Activated naive CD4-positive, alpha-beta T cell treated with anti-CD3 and anti-CD28 coated beads, Interleukin-2, amount 10 ng/mL, durations not matched to agents 7 days and 5 days (primary cell): ENCODE measurements around the gene LYAR.

ENCODE experiments used
- CTCF ChIA-PET: fragments of 350-600 bp; sonication (Branson Sonifier 250); formaldehyde crosslinking; loops from one replicate; lab custom pipeline; 2021; ENCODE audit warnings: antibody characterized with exemption; lab: Charles Lee
- DNase-seq: peaks from one replicate; pipeline ENCODE4 v3.0.0-alpha.2; 2020
- H3K27ac Mint-ChIP-seq: one replicate; pipeline ENCODE4 v1.8.0; 2021; ENCODE audit warnings: mild to moderate bottlenecking, moderate library complexity, mixed read lengths
- H3K27me3 Mint-ChIP-seq: one replicate; pipeline ENCODE4 v1.8.0; 2021; ENCODE audit warnings: mild to moderate bottlenecking, mixed read lengths
- H3K36me3 Mint-ChIP-seq: one replicate; pipeline ENCODE4 v1.8.0; 2021; ENCODE audit warnings: mixed read lengths
- H3K4me1 Mint-ChIP-seq: one replicate; pipeline ENCODE4 v1.8.0; 2021; ENCODE audit warnings: mixed read lengths
- H3K4me3 Mint-ChIP-seq: one replicate; pipeline ENCODE4 v1.8.0; 2021; ENCODE audit warnings: mild to moderate bottlenecking, moderate library complexity, mixed read lengths
- H3K9me3 Mint-ChIP-seq: one replicate; pipeline ENCODE4 v1.8.0; 2021; ENCODE audit warnings: mixed read lengths

The LYAR gene

GRCh38 chr4:4323705-4324534, 34.0 kb upstream of the LYAR start:
- H3K4me3 Mint-ChIP-seq = no peak overlapping the region
- DNase-seq = no peak
- peaks cover 4% of the 10 kb centered on the region for H3K27me3 Mint-ChIP-seq
- no peak overlapping the region for H3K27ac Mint-ChIP-seq
- no peaks in the 10 kb centered on the region for H3K4me1 Mint-ChIP-seq
- no peaks in the 10 kb centered on the region for H3K9me3 Mint-ChIP-seq
- peaks cover 7% of the 10 kb centered on the region for H3K36me3 Mint-ChIP-seq
- CTCF ChIA-PET = interaction anchor here (1.6 kb wide), 1 partner anchor 64 kb away, joined by 5 read pairs; no protein-coding TSS in a partner anchor

- no peak for DNase-seq
- H3K27ac Mint-ChIP-seq = no peak overlapping the region
- peaks cover 7% of the 10 kb centered on the region for H3K36me3 Mint-ChIP-seq
- CTCF ChIA-PET = no interaction called here
- no peaks in the 10 kb centered on the region for H3K4me1 Mint-ChIP-seq
- H3K27me3 Mint-ChIP-seq = no peaks in the 10 kb centered on the region
- H3K9me3 Mint-ChIP-seq = no peaks in the 10 kb centered on the region
- no peak overlapping the region for H3K4me3 Mint-ChIP-seq
Observed at GRCh38 chr4:4321951-4322688, 32.2 kb upstream of the LYAR start.

GRCh38 chr4:4320951-4321714, 31.2 kb upstream of the LYAR start:
- Mint-ChIP-seq H3K4me3 (no peak overlapping the region), H3K9me3 (no peaks in the 10 kb centered on the region), H3K4me1 (no peaks in the 10 kb centered on the region), H3K27ac (no peak overlapping the region), H3K36me3 (peaks cover 7% of the 10 kb centered on the region), H3K27me3 (no peaks in the 10 kb centered on the region)
- DNase-seq = no peak
- CTCF ChIA-PET = no interaction called here

GRCh38 chr4:4320528-4320927, 30.6 kb upstream of the LYAR start:
- no peaks in the 10 kb centered on the region for H3K27me3 Mint-ChIP-seq
- H3K9me3 Mint-ChIP-seq = no peaks in the 10 kb centered on the region
- CTCF ChIA-PET = no interaction called here
- H3K27ac Mint-ChIP-seq = no peak overlapping the region
- no peak for DNase-seq
- no peaks in the 10 kb centered on the region for H3K4me1 Mint-ChIP-seq
- no peak overlapping the region for H3K4me3 Mint-ChIP-seq
- H3K36me3 Mint-ChIP-seq = peaks cover 7% of the 10 kb centered on the region

- Mint-ChIP-seq H3K4me3 (no peak overlapping the region), H3K36me3 (peaks cover 7% of the 10 kb centered on the region), H3K27ac (no peak overlapping the region), H3K9me3 (no peaks in the 10 kb centered on the region), H3K27me3 (no peaks in the 10 kb centered on the region), H3K4me1 (no peaks in the 10 kb centered on the region)
- CTCF ChIA-PET = no interaction called here
- no peak for DNase-seq
Observed at GRCh38 chr4:4317496-4318232, 27.7 kb upstream of the LYAR start.

GRCh38 chr4:4316150-4316495, 26.2 kb upstream of the LYAR start:
- Mint-ChIP-seq H3K36me3 (peaks cover 3% of the 10 kb centered on the region), H3K9me3 (no peaks in the 10 kb centered on the region), H3K27ac (no peak overlapping the region), H3K4me3 (no peak overlapping the region), H3K4me1 (no peaks in the 10 kb centered on the region), H3K27me3 (no peaks in the 10 kb centered on the region)
- CTCF ChIA-PET = no interaction called here
- DNase-seq = no peak

GRCh38 chr4:4315461-4316149, 25.7 kb upstream of the LYAR start:
- H3K27ac Mint-ChIP-seq = no peak overlapping the region
- H3K36me3 Mint-ChIP-seq = peaks cover 3% of the 10 kb centered on the region
- H3K27me3 Mint-ChIP-seq = no peaks in the 10 kb centered on the region
- no peaks in the 10 kb centered on the region for H3K4me1 Mint-ChIP-seq
- no peaks in the 10 kb centered on the region for H3K9me3 Mint-ChIP-seq
- no peak overlapping the region for H3K4me3 Mint-ChIP-seq
- DNase-seq = no peak
- CTCF ChIA-PET = no interaction called here

- DNase-seq = no peak
- no peak overlapping the region for H3K4me3 Mint-ChIP-seq
- peaks cover 14% of the 10 kb centered on the region for H3K36me3 Mint-ChIP-seq
- no peaks in the 10 kb centered on the region for H3K4me1 Mint-ChIP-seq
- H3K9me3 Mint-ChIP-seq = no peaks in the 10 kb centered on the region
- H3K27ac Mint-ChIP-seq = no peak overlapping the region
- H3K27me3 Mint-ChIP-seq = no peaks in the 10 kb centered on the region
- CTCF ChIA-PET = no interaction called here
Observed at GRCh38 chr4:4311193-4311592, 21.2 kb upstream of the LYAR start.

GRCh38 chr4:4308800-4309441, 19.0 kb upstream of the LYAR start:
- Mint-ChIP-seq H3K27ac (no peak overlapping the region), H3K27me3 (no peaks in the 10 kb centered on the region), H3K4me3 (no peak overlapping the region), H3K36me3 (peaks cover 16% of the 10 kb centered on the region), H3K9me3 (no peaks in the 10 kb centered on the region), H3K4me1 (no peaks in the 10 kb centered on the region)
- CTCF ChIA-PET = no interaction called here
- DNase-seq = no peak

- DNase-seq = no peak
- Mint-ChIP-seq H3K4me3 (no peak overlapping the region), H3K27me3 (no peaks in the 10 kb centered on the region), H3K4me1 (no peaks in the 10 kb centered on the region), H3K36me3 (peaks cover 24% of the 10 kb centered on the region), H3K27ac (no peak overlapping the region), H3K9me3 (no peaks in the 10 kb centered on the region)
- CTCF ChIA-PET = interaction anchor here (0.6 kb wide), 1 partner anchor 19 kb away, joined by 3 read pairs; no protein-coding TSS in a partner anchor
Observed at GRCh38 chr4:4306920-4307319, 17.0 kb upstream of the LYAR start.

- Mint-ChIP-seq H3K4me1 (no peaks in the 10 kb centered on the region), H3K4me3 (no peak overlapping the region), H3K27ac (no peak overlapping the region), H3K9me3 (no peaks in the 10 kb centered on the region), H3K27me3 (no peaks in the 10 kb centered on the region), H3K36me3 (peaks cover 19% of the 10 kb centered on the region)
- no peak for DNase-seq
- CTCF ChIA-PET = no interaction called here
Observed at GRCh38 chr4:4302416-4302815, 12.5 kb upstream of the LYAR start.

GRCh38 chr4:4302001-4302400, 12.0 kb upstream of the LYAR start:
- Mint-ChIP-seq H3K27me3 (no peaks in the 10 kb centered on the region), H3K9me3 (no peaks in the 10 kb centered on the region), H3K4me3 (no peak overlapping the region), H3K4me1 (no peaks in the 10 kb centered on the region), H3K27ac (no peak overlapping the region), H3K36me3 (peaks cover 15% of the 10 kb centered on the region)
- CTCF ChIA-PET = no interaction called here
- no peak for DNase-seq

GRCh38 chr4:4299006-4299405, 9.1 kb upstream of the LYAR start:
- CTCF ChIA-PET = interaction anchor here (1.8 kb wide), 1 partner anchor 20 kb away, joined by 3 read pairs; no protein-coding TSS in a partner anchor
- no peak overlapping the region for H3K27ac Mint-ChIP-seq
- no peak overlapping the region for H3K4me3 Mint-ChIP-seq
- H3K4me1 Mint-ChIP-seq = no peaks in the 10 kb centered on the region
- peaks cover 16% of the 10 kb centered on the region for H3K36me3 Mint-ChIP-seq
- no peak for DNase-seq
- no peaks in the 10 kb centered on the region for H3K27me3 Mint-ChIP-seq
- peaks cover 2% of the 10 kb centered on the region for H3K9me3 Mint-ChIP-seq
